H1 (cell line): ENCODE results near the gene MAP4K4.

Source experiments
- BACH1 ChIP-seq: IDR thresholded peaks from 2 replicates; pipeline ENCODE4 v1.6.1; 2012; ENCODE audit warnings: low read length, improper control_type of control experiment
- CHD1 ChIP-seq: IDR thresholded peaks from 2 replicates; pipeline ENCODE4 v1.6.1; 2012; ENCODE audit warnings: low read depth, low read length, improper control_type of control experiment
- EP300 ChIP-seq, 2 experiments: IDR thresholded peaks; 1 replicate in 1 of 2; 2 replicates in 1 of 2; pipeline ENCODE4 v1.6.1; 2011 to 2012; ENCODE audit warnings: low read depth in 2 of 2, low read length in 2 of 2, mild to moderate bottlenecking in 2 of 2, borderline replicate concordance in 1 of 2, inconsistent platforms in 1 of 2, moderate library complexity in 1 of 2
- EZH2 ChIP-seq: fragments of 200-600 bp; sonication (generic); IDR thresholded peaks from 2 replicates; pipeline ENCODE4 v1.7.1; 2012; ENCODE audit warnings: low read depth, mild to moderate bottlenecking, moderate library complexity, low read length, inconsistent platforms; ENCODE audit not compliant: severe bottlenecking
- NANOG ChIP-seq: IDR thresholded peaks from 2 replicates; pipeline ENCODE4 v1.6.1; 2011; ENCODE audit warnings: low read length, low read depth, mild to moderate bottlenecking, inconsistent platforms; ENCODE audit not compliant: insufficient read depth, poor library complexity, severe bottlenecking
- POLR2A ChIP-seq, 2 experiments: IDR thresholded peaks; 1 replicate in 1 of 2; 2 replicates in 1 of 2; pipeline ENCODE4 v1.6.1; 2011; ENCODE audit warnings: low read depth in 2 of 2, low read length in 2 of 2, mild to moderate bottlenecking in 2 of 2; ENCODE audit errors: control extremely low read depth in 1 of 2
- RFX5 ChIP-seq: IDR thresholded peaks from 2 replicates; pipeline ENCODE4 v1.6.1; 2011; ENCODE audit warnings: low read depth, low read length, improper control_type of control experiment, borderline replicate concordance
- RNF2 ChIP-seq: fragments of 200-900, 300-1000 bp; sonication (generic); IDR thresholded peaks from 2 replicates; pipeline ENCODE4 v1.7.1; 2016; ENCODE audit warnings: borderline replicate concordance, low read depth, mild to moderate bottlenecking, antibody characterized with exemption, low read length; ENCODE audit not compliant: poor library complexity, severe bottlenecking; ENCODE audit errors: missing control alignments
- SAP30 ChIP-seq: fragments of 300-600 bp; sonication (generic); IDR thresholded peaks from 2 replicates; pipeline ENCODE4 v1.7.1; 2012; ENCODE audit warnings: low read length, moderate library complexity, mild to moderate bottlenecking, inconsistent platforms; ENCODE audit not compliant: insufficient read depth, insufficient replicate concordance
- SP4 ChIP-seq: IDR thresholded peaks from 2 replicates; pipeline ENCODE4 v1.6.1; 2012; ENCODE audit warnings: low read length, inconsistent platforms
- TEAD4 ChIP-seq: IDR thresholded peaks from 2 replicates; pipeline ENCODE4 v1.6.1; 2012; ENCODE audit warnings: low read depth, low read length, inconsistent platforms, mixed read lengths
- TF ChIP-seq, protein P1 (sequence below): IDR thresholded peaks from 2 replicates; pipeline ENCODE4 v1.6.1; 2011; ENCODE audit warnings: low read length, improper control_type of control experiment
- TF ChIP-seq, protein P2 (sequence below), 3 experiments: IDR thresholded peaks; 1 replicate in 2 of 3; 2 replicates in 1 of 3; pipeline versions ENCODE4 v1.5.1 to v1.6.1; 2011; ENCODE audit warnings: low read length in 3 of 3, mild to moderate bottlenecking in 3 of 3, inconsistent platforms in 2 of 3, low read depth in 1 of 3, moderate library complexity in 1 of 3; ENCODE audit not compliant: insufficient read depth in 1 of 3; ENCODE audit errors: control extremely low read depth in 1 of 3
- TF ChIP-seq, protein P3 (sequence below): IDR thresholded peaks from 2 replicates; pipeline ENCODE4 v1.6.1; 2012; ENCODE audit warnings: low read length, inconsistent platforms

DNA sequence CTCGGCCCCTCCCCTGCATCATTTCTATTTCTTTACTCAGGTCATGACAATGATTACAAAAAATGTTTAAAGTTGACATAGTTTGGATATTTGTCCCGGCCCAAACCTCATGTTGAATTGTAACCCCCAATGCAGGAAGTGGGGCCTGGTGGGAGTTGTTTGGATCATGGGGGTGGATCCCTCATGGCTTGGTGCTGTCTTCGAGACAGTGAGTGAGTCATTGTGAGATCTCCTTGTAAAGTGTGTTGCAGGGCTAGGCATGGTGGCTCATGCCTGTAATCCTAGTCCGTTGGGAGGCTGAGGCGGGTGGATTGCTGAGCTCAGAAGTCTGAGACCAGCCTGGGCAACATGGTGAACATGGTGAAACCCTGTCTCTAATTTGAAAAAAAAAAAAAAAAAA lies 9.2 kb upstream of the MAP4K4 start:
- no peak for TF ChIP-seq EP300 (IDR thresholded peaks at IDR 0.05; ENCODE audit: borderline replicate concordance in 1 of 2, low read depth in 2 of 2, low read length in 2 of 2)
- TF ChIP-seq, protein P1, sequence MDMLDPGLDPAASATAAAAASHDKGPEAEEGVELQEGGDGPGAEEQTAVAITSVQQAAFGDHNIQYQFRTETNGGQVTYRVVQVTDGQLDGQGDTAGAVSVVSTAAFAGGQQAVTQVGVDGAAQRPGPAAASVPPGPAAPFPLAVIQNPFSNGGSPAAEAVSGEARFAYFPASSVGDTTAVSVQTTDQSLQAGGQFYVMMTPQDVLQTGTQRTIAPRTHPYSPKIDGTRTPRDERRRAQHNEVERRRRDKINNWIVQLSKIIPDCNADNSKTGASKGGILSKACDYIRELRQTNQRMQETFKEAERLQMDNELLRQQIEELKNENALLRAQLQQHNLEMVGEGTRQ, result no peak
- TF ChIP-seq SAP30, result no peak
- no peak for TF ChIP-seq BACH1
- TF ChIP-seq RNF2, result no peak
- TF ChIP-seq, protein P2, sequence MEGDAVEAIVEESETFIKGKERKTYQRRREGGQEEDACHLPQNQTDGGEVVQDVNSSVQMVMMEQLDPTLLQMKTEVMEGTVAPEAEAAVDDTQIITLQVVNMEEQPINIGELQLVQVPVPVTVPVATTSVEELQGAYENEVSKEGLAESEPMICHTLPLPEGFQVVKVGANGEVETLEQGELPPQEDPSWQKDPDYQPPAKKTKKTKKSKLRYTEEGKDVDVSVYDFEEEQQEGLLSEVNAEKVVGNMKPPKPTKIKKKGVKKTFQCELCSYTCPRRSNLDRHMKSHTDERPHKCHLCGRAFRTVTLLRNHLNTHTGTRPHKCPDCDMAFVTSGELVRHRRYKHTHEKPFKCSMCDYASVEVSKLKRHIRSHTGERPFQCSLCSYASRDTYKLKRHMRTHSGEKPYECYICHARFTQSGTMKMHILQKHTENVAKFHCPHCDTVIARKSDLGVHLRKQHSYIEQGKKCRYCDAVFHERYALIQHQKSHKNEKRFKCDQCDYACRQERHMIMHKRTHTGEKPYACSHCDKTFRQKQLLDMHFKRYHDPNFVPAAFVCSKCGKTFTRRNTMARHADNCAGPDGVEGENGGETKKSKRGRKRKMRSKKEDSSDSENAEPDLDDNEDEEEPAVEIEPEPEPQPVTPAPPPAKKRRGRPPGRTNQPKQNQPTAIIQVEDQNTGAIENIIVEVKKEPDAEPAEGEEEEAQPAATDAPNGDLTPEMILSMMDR (IDR thresholded peaks at IDR 0.05; ENCODE audit: control extremely low read depth in 1 of 3, insufficient read depth in 1 of 3, low read depth in 1 of 3, low read length in 3 of 3), result no peak
- TF ChIP-seq POLR2A (IDR thresholded peaks at IDR 0.05; ENCODE audit: control extremely low read depth in 1 of 2, low read depth in 2 of 2, low read length in 2 of 2), result no peak
- TF ChIP-seq EZH2, result no peak
- no peak for TF ChIP-seq TEAD4
- TF ChIP-seq, protein P3, sequence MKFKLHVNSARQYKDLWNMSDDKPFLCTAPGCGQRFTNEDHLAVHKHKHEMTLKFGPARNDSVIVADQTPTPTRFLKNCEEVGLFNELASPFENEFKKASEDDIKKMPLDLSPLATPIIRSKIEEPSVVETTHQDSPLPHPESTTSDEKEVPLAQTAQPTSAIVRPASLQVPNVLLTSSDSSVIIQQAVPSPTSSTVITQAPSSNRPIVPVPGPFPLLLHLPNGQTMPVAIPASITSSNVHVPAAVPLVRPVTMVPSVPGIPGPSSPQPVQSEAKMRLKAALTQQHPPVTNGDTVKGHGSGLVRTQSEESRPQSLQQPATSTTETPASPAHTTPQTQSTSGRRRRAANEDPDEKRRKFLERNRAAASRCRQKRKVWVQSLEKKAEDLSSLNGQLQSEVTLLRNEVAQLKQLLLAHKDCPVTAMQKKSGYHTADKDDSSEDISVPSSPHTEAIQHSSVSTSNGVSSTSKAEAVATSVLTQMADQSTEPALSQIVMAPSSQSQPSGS, result no peak
- TF ChIP-seq SP4, result no peak
- TF ChIP-seq RFX5, result no peak
- no peak for TF ChIP-seq NANOG
- no peak for TF ChIP-seq CHD1
